H9 (cell line): Measurements from ENCODE around the gene NDRG2. TPM values are rescaled to one million over a fixed set of nuclear protein-coding genes. Genes with fewer than 3 reads are reported as not detected.
A peak's percentile ranks its signal among the peaks of the same experiment; 100 is the strongest.

Experiments used
- DNase-seq: peaks from one replicate; pipeline ENCODE4 v3.0.0-alpha.2; 2017
- H2AFZ ChIP-seq: one replicate; pipeline ENCODE4 v1.6.1; 2013; ENCODE audit warnings: mild to moderate bottlenecking, low read length, control low read depth, moderate library complexity
- H2AK5ac ChIP-seq: 2 replicates; pipeline ENCODE4 v1.6.1; 2013; ENCODE audit warnings: low read length, control low read depth, mixed read lengths; ENCODE audit not compliant: insufficient read length
- H2BK120ac ChIP-seq: one replicate; pipeline ENCODE4 v1.6.1; 2013; ENCODE audit warnings: low read depth, mild to moderate bottlenecking, low read length, control low read depth, inconsistent platforms; ENCODE audit not compliant: poor library complexity, severe bottlenecking
- H2BK12ac ChIP-seq: 2 replicates; pipeline ENCODE4 v1.6.1; 2013; ENCODE audit warnings: low read length, control low read depth, mixed read lengths, low read depth; ENCODE audit not compliant: insufficient read length
- H2BK15ac ChIP-seq: 2 replicates; pipeline ENCODE4 v1.6.1; 2013; ENCODE audit warnings: low read depth, low read length, control low read depth
- H2BK20ac ChIP-seq: one replicate; pipeline ENCODE4 v1.6.1; 2013; ENCODE audit warnings: low read depth, mild to moderate bottlenecking, low read length, control low read depth, inconsistent platforms; ENCODE audit not compliant: poor library complexity, severe bottlenecking
- H2BK5ac ChIP-seq: 2 replicates; pipeline ENCODE4 v1.6.1; 2013; ENCODE audit warnings: low read length, control low read depth, mixed read lengths; ENCODE audit not compliant: insufficient read length
- H3K14ac ChIP-seq: 2 replicates; pipeline ENCODE4 v1.6.1; 2013; ENCODE audit warnings: low read length, control low read depth; ENCODE audit not compliant: insufficient read depth
- H3K18ac ChIP-seq: 2 replicates; pipeline ENCODE4 v1.6.1; 2013; ENCODE audit warnings: low read depth, mild to moderate bottlenecking, mixed read lengths, low read length, control low read depth; ENCODE audit not compliant: insufficient read length
- H3K23ac ChIP-seq: 2 replicates; pipeline ENCODE4 v1.6.1; 2013; ENCODE audit warnings: low read length, control low read depth, mixed read lengths, low read depth; ENCODE audit not compliant: insufficient read length
- H3K23me2 ChIP-seq: 2 replicates; pipeline ENCODE4 v1.6.1; 2013; ENCODE audit warnings: low read depth, mild to moderate bottlenecking, mixed read lengths, low read length, control low read depth; ENCODE audit not compliant: insufficient read length, poor library complexity, severe bottlenecking
- H3K27ac ChIP-seq: 2 replicates; pipeline ENCODE4 v1.5.1; 2013; ENCODE audit warnings: low read length, control low read depth, mixed read lengths, low read depth; ENCODE audit not compliant: insufficient read length
- H3K27me3 ChIP-seq: 2 replicates; pipeline ENCODE4 v1.6.1; 2013; ENCODE audit warnings: low read length, control low read depth, inconsistent platforms; ENCODE audit not compliant: insufficient read depth
- H3K4ac ChIP-seq: 2 replicates; pipeline ENCODE4 v1.6.1; 2013; ENCODE audit warnings: low read depth, mild to moderate bottlenecking, control low read depth, inconsistent platforms, low read length, moderate library complexity
- H3K4me1 ChIP-seq: 2 replicates; pipeline ENCODE4 v1.6.1; 2013; ENCODE audit warnings: low read length, control low read depth, inconsistent platforms; ENCODE audit not compliant: insufficient read depth
- H3K4me2 ChIP-seq: 2 replicates; pipeline ENCODE4 v1.6.1; 2013; ENCODE audit warnings: low read length, control low read depth, mixed read lengths; ENCODE audit not compliant: insufficient read length, insufficient read depth
- H3K56ac ChIP-seq: 2 replicates; pipeline ENCODE4 v1.6.1; 2013; ENCODE audit warnings: low read depth, mild to moderate bottlenecking, mixed read lengths, low read length, control low read depth; ENCODE audit not compliant: insufficient read length
- H3K79me1 ChIP-seq: 2 replicates; pipeline ENCODE4 v1.6.1; 2013; ENCODE audit warnings: low read depth, mild to moderate bottlenecking, moderate library complexity, low read length, control low read depth, inconsistent platforms; ENCODE audit not compliant: insufficient read depth, poor library complexity, severe bottlenecking
- H3K79me2 ChIP-seq: 2 replicates; pipeline ENCODE4 v1.6.1; 2013; ENCODE audit warnings: low read length, control low read depth, inconsistent platforms; ENCODE audit not compliant: insufficient read depth
- H3K9ac ChIP-seq: 2 replicates; pipeline ENCODE4 v1.6.1; 2013; ENCODE audit warnings: low read length, control low read depth, mixed read lengths; ENCODE audit not compliant: insufficient read length; ENCODE audit errors: extremely low read depth
- H3K9me3 ChIP-seq: one replicate; pipeline ENCODE4 v1.6.1; 2013; ENCODE audit warnings: low read depth, low read length, inconsistent platforms; ENCODE audit not compliant: control insufficient read depth
- H3T11ph ChIP-seq: one replicate; pipeline ENCODE4 v1.6.1; 2013; ENCODE audit warnings: mild to moderate bottlenecking, low read length, control low read depth, inconsistent platforms
- H4K20me1 ChIP-seq: one replicate; pipeline ENCODE4 v1.6.1; 2013; ENCODE audit not compliant: control insufficient read depth, insufficient read length, insufficient read depth
- H4K5ac ChIP-seq: 2 replicates; pipeline ENCODE4 v1.6.1; 2013; ENCODE audit warnings: low read depth, mild to moderate bottlenecking, mixed read lengths, low read length, control low read depth; ENCODE audit not compliant: insufficient read length
- H4K8ac ChIP-seq: replicated peaks from 2 replicates; pipeline ENCODE4 v1.6.1; 2013; ENCODE audit warnings: low read length, control low read depth, mixed read lengths, low read depth; ENCODE audit not compliant: insufficient read length
- H4K91ac ChIP-seq: 2 replicates; pipeline ENCODE4 v1.6.1; 2013; ENCODE audit warnings: low read depth, mild to moderate bottlenecking, moderate library complexity, mixed read lengths, low read length, control low read depth; ENCODE audit not compliant: insufficient read length
- H3K27ac Mint-ChIP-seq, 3 experiments: 2 replicates in 2 of 3; 3 replicates in 1 of 3; pipeline ENCODE4 v1.8.0; 2020 to 2021; ENCODE audit warnings: mixed read lengths in 3 of 3, mild to moderate bottlenecking in 1 of 3, moderate library complexity in 1 of 3
- H3K27me3 Mint-ChIP-seq: 2 replicates; pipeline ENCODE4 v1.8.0; 2021; ENCODE audit warnings: low read depth, mild to moderate bottlenecking, moderate library complexity, mixed read lengths
- H3K36me3 Mint-ChIP-seq, 3 experiments: 2 replicates in 2 of 3; 3 replicates in 1 of 3; pipeline ENCODE4 v1.8.0; 2020 to 2021; ENCODE audit warnings: low read depth in 3 of 3, mixed read lengths in 3 of 3; ENCODE audit not compliant: insufficient read depth in 1 of 3
- H3K4me1 Mint-ChIP-seq, 2 experiments: 2 replicates each; pipeline ENCODE4 v1.8.0; 2020; ENCODE audit warnings: mixed read lengths in 2 of 2
- H3K4me3 Mint-ChIP-seq, 2 experiments: 2 replicates in 1 of 2; 3 replicates in 1 of 2; pipeline ENCODE4 v1.8.0; 2020 to 2021; ENCODE audit warnings: mild to moderate bottlenecking in 2 of 2, mixed read lengths in 2 of 2, moderate library complexity in 1 of 2
- H3K9me3 Mint-ChIP-seq, 2 experiments: 2 replicates in 1 of 2; 3 replicates in 1 of 2; pipeline ENCODE4 v1.8.0; 2020; ENCODE audit warnings: mild to moderate bottlenecking in 2 of 2, mixed read lengths in 2 of 2, moderate library complexity in 1 of 2
- WGBS: extraction: QIAGEN DNeasy Blood & Tissue Kit; methylation state at CpG from one replicate; pipeline ENCODE4 v1.1.7; 2013; ENCODE audit warnings: missing lambda C conversion rate, low lambda C conversion rate, mixed read lengths; ENCODE audit not compliant: insufficient read length; ENCODE audit errors: extremely low coverage; 5-methylcytosine and 5-hydroxymethylcytosine counted together
- total RNA-seq: library from RNA; stranded (reverse); gene quantifications from 2 replicates; pipeline ENCODE4 v1.2.1, GENCODE V29; 2021
- TF ChIP-seq, protein P1 (sequence below): fragments of 200-600 bp; sonication (generic); conservative IDR thresholded peaks from 3 replicates; pipeline ENCODE4 v1.8.0; 2021; ENCODE audit warnings: antibody characterized with exemption, mild to moderate bottlenecking

Gene NDRG2
- total RNA-seq, 1 experiment from 2014 or later = 20.6 TPM

DNA sequence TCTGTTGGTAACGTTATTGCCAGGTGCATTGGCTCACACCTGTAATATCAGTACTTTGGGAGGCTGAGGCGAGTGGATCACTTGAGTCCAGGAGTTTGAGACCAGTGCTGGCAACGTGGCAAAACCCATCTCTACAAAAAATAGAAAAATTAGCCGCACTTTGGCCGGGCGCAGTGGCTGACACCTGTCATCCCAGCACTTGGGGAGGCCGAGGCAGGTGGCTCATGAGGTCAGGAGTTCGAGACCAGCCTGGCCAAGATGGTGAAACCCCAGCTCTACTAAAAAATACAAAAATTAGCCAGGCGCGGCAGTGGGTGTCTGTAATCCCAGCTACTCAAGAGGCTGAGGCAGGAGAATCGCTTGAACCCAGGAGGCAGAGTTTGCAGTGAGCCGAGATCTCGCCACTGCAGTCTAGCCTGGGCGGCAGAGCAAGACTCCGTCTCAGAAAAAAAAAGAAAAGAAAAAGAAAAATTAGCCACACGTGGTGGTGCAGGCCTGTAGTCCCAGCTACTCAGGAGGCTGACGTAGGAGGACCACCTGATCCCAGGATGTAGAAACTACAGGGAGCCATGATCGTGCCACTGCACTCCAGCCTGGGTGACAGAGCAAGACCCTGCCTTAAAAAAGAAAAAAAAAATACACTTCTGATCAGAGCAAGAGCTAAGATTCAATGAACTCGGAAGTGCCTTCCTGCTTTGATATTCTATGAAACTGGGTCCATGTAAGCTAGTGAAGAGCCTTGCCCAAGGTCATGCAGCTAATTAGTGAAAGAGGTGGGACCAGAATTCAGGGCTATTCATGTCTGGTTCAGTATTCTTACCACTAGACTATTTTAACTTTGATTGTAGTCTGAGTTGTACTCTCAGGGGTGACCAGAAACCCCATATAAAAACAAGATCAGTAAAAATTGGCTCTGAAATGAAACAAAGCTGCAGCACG lies 28.6 kb upstream of the NDRG2 start:
- H3K27ac Mint-ChIP-seq = peak overlapping the region in 1 of 3 experiments; percentile 80; a peak in 2 of 7 replicates
- Histone ChIP-seq H3K79me1 (no peaks in the 10 kb centered on the region), H3K23me2 (no peaks in the 10 kb centered on the region), H4K5ac (no peak overlapping the region), H3K4me2 (no peak overlapping the region), H3K9ac (no peak overlapping the region), H3K27ac (no peak overlapping the region), H3K23ac (no peak overlapping the region), H3T11ph (no peak overlapping the region), H2AK5ac (no peak overlapping the region), H3K27me3 (no peaks in the 10 kb centered on the region), H2BK5ac (no peak overlapping the region), H2BK120ac (no peak overlapping the region), H3K56ac (no peak overlapping the region), H2AFZ (no peak overlapping the region), H2BK20ac (no peak overlapping the region), H2BK12ac (no peak overlapping the region), H4K91ac (no peak overlapping the region), H3K4me1 (no peaks in the 10 kb centered on the region; the same call in 1 of the 2 replicates), H3K9me3 (no peaks in the 10 kb centered on the region), H3K4ac (no peak overlapping the region), H3K79me2 (no peaks in the 10 kb centered on the region), H4K8ac (no peak overlapping the region), H4K20me1 (no peaks in the 10 kb centered on the region), H3K18ac (no peak overlapping the region), H3K14ac (no peak overlapping the region), H2BK15ac (no peak overlapping the region)
- peaks cover 11 to 14% of the 10 kb centered on the region in 2 experiments for H3K4me1 Mint-ChIP-seq
- no peaks in the 10 kb centered on the region for H3K9me3 Mint-ChIP-seq
- TF ChIP-seq, protein P1, sequence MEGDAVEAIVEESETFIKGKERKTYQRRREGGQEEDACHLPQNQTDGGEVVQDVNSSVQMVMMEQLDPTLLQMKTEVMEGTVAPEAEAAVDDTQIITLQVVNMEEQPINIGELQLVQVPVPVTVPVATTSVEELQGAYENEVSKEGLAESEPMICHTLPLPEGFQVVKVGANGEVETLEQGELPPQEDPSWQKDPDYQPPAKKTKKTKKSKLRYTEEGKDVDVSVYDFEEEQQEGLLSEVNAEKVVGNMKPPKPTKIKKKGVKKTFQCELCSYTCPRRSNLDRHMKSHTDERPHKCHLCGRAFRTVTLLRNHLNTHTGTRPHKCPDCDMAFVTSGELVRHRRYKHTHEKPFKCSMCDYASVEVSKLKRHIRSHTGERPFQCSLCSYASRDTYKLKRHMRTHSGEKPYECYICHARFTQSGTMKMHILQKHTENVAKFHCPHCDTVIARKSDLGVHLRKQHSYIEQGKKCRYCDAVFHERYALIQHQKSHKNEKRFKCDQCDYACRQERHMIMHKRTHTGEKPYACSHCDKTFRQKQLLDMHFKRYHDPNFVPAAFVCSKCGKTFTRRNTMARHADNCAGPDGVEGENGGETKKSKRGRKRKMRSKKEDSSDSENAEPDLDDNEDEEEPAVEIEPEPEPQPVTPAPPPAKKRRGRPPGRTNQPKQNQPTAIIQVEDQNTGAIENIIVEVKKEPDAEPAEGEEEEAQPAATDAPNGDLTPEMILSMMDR = no peak
- no peak overlapping the region for H3K4me3 Mint-ChIP-seq
- WGBS = no CpG with 5 or more reads among the region's 20 CpGs
- H3K36me3 Mint-ChIP-seq = no peaks in the 10 kb centered on the region
- H3K27me3 Mint-ChIP-seq = peaks cover 4% of the 10 kb centered on the region; the same call in 1 of the 2 replicates
- DNase-seq = no peak
